T-helper 2 cell (primary cell): ENCODE measurements around the gene ARL4C.

Source experiments
- DNase-seq, 5 experiments: peaks; one replicate each; pipeline versions ENCODE4 v3.0.0 to v3.0.0-alpha.2; 2012 to 2022
- total RNA-seq, 2 donors: gene quantifications; one replicate each; lab custom pipeline; 2026; lab: John Stamatoyannopoulos, UW

ARL4C gene
- total RNA-seq, result 751 to 1,352 reads per million in 2 donors

GRCh38 chr2:234496835-234497593 lies at the start of gene ARL4C:
TSS of gene ARL4C (minus strand) at chr2:234497081. CDS start at chr2:234496586, 495 bp downstream.
- DNase-seq, result peak; percentile 41 to 83 (median 61)

GRCh38 chr2:234544659-234545611 lies 48.1 kb upstream of the ARL4C start:
- peak; percentile 44 to 73 (median 61) for DNase-seq

GRCh38 chr2:234542742-234543141 lies 45.9 kb upstream of the ARL4C start:
- no peak for DNase-seq

GRCh38 chr2:234537929-234538328 lies 41.0 kb upstream of the ARL4C start:
- no peak for DNase-seq

GRCh38 chr2:234536178-234536965 lies 39.5 kb upstream of the ARL4C start:
- no peak for DNase-seq

DNA sequence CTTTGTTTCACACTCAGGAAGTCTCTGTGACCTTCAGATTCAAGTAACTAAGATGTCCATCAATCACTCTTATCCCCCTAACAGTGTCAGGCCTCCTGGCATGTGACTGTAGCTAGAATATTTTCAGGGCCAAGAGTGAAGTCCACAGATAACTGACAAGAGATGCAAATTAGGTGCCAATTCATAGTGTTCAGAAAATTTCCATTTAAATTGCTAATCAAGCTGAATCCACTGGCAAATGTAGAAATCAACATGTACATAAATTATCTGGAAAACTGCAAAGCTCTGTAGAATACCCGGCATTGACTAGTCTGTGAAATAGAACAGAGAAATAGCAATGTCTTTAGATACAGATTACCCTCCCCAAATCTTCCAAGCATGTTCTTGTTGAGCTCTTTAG lies 38.6 kb upstream of the ARL4C start:
- DNase-seq, result no peak

DNA sequence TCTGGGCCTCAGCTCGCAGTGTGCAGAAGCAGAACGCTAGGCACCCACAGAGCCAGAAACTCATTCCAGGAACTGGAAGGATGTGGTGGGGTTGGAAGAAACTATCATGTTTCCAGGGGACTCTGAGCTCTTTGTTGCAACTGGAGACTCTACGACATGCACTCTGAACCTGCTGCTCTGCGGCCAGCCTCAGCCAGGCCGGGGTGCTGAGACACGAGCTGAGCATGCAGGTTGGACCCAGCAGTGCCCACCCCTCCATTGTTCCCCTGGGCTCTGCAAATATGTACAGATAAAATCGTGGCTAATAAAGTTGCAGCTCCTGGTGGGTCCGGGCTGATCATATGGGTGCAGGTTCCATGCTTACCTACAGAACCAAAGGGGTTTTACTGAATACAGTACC lies 37.6 kb upstream of the ARL4C start:
- no peak for DNase-seq

DNA sequence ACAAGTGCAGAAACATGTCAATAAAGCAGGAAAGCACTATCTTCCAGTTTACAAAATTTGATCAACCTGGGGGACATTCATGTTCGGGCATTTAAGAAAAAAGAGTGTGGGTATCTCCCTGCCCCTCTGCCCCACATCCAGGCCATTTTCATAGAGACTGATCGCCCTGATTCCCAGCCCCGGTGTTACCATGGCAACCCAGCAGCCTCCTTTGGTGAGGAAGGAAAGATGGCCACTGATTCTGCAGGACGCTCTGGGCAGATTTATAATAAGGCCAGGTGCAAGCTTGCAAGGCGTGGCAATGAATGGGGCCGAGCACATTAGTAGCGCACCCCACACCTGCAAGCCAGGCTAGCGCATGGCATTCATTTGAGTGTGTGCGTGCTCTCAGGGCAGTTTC lies 36.7 kb upstream of the ARL4C start:
- DNase-seq, result no peak

DNA sequence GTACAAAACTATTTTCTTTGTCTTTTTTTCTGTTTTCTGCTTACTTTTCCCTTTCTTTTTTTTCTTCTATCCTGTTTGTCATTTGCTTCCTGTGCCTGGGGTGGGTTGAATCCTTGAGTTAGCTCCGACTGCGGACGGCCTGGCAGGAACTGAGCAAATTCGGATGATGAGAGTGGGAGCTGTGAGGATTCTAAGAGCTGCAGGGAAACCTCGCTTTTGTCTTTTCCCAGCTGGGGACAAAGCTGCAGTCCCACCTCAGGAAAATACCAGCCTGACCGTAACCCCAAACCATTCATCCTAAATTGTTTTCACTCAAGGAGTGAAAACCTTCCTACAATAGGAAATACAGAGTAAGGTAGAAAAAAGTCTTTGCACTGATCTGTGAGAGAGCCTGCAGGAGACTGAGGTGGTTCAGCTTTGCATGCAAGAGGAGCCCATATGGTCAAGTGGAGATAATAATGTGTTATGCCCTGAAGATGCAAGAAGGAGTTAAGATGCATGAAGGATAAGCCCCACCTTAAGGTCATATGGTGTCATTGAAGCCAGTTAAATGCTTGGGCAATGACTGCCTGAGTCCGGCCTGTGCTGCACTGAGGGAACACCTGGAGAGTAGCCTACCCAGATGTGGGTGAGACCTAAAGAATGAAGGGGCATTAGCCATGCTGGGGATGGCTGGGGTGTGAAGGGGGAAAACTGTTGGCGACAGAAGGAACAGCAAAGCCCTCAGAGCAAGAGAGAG lies 31.7 kb upstream of the ARL4C start:
- no peak for DNase-seq

DNA sequence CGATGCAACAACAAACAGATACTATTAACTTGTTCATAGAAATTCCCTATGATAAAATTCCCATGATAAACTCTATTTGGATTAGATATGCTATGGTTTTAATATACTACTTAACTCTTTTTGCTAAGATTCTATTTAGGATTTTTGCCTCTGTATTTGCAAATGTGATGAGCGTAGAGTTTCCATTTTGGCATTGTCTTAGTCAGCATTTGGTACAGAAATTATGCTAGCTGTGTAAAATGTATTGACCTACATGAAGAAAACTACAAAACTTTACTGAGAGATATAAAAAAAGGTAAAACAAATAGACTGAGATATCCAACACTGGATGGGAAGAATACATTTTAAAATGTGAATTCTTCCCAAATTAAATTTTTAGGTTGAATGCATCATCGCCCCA lies 29.8 kb upstream of the ARL4C start:
- DNase-seq, result no peak

DNA sequence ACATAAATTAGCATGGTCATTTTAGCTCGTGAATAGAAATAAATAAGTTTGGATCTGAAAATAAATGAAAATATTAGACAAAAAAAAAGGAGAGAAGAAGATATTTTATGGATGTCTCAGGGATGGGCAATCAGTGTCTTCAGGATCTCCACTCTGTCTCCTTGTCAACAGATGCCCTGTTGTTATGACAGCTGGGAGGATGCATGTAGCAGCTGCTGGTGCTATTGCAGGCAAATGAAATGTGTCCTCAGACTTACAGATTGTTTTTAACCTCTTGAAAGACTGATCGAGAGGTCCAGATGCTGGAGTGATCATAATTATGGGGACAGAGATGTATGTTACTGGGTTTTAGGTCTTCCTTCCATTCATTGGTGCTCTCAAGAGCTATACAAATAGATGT lies 24.7 kb upstream of the ARL4C start:
- no peak for DNase-seq

GRCh38 chr2:234518986-234519642 lies 22.2 kb upstream of the ARL4C start:
- no peak for DNase-seq

DNA sequence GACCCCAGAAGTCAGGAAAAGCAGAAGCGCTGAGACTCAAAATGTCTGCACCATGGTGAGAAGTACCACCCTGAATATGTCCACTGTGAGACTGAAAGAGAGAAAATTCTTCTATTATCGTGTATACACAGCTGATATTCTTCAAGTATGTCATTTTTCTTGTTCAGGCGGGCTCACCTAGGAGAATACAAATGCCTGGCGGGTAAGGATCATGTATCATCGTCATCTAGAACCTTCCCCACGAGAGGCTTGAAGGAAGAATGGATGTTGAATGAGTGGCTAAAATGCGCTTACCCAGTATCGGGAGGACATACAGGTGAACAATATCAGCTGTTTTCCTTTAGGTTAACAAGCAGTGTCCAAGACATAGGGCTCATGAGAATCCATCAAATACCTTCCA lies 21.1 kb upstream of the ARL4C start:
- DNase-seq, result no peak

GRCh38 chr2:234514873-234515638 lies 18.2 kb upstream of the ARL4C start:
- peak in 1 of 5 experiments; percentile 10 for DNase-seq

DNA sequence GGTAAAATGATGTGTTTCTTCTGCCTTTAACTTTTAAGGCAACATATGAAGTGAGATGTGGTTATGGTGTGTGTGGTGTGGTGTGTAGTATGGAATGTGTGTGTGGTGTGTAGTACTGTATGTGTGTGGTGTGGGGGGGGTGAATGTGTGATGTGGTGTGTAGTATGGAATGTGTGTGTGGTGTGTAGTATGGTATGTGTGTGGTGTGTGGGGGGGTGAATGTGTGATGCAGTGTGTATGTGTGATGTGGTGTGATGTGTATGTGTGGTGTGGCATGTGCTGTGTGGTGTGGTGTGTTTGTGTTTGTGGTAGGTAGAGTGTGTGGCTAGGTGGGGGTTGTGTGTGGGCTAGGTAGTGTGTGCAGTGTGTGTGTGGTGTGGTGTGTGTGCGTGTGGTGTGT lies 17.2 kb upstream of the ARL4C start:
- peak in 1 of 5 experiments; percentile 10 for DNase-seq

DNA sequence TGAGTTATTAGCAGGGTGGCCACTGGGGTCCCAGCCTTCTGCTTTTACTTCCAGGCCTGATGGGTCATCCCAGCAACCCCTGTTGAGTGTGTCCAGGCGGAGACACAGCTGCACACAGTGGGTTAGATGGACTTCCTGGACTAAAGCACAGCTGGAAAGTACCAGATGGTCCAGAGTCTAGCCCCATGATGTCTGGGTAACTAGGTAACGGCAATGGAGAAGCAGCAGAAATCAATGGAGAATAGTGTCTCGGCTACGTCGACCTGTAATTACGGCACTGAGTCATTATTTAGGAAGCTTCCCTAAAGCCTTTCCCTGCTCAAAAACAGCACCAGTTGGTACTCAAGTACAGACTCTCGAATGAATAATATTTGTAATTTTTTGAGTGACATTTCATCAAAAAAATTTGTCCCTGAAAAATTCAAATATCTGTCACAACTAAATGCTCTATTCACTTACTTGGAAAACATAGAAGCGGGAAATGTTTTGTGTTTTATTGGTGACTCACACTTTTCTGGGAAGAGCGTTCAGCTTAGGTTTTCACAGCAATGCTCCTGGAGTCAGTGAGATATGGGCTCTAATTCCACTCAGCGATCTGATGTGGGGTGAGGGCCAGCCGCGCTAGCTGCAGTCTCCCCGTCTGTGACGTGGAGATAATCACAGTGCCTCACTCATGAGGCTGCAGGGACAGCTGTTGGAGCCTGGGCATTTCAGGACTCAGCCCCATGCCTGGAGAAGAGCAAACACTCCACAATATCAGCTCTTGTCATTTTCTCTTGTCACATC lies 16.2 kb upstream of the ARL4C start:
- no peak for DNase-seq

GRCh38 chr2:234502919-234503285 lies 6.0 kb upstream of the ARL4C start:
- no peak for DNase-seq

- DNase-seq, result no peak
Observed at GRCh38 chr2:234502285-234502918, 5.5 kb upstream of the ARL4C start.

GRCh38 chr2:234500394-234501006 lies 3.6 kb upstream of the ARL4C start:
- peak; percentile 38 to 90 (median 63) for DNase-seq
